Measurements from ENCODE around the gene LCN15. TPM values are rescaled to one million over a fixed set of nuclear protein-coding genes. Genes with fewer than 3 reads are reported as not detected.
A peak's percentile ranks its signal among the peaks of the same experiment; 100 is the strongest.

Gene LCN15
- total and polyA plus RNA-seq, 2 of the 13 experiments (the other 11 are each of a cell fraction or from before 2014, with no cell fraction given) = 1.3 to 53.7 TPM

- TF ChIP-seq USF2 (IDR thresholded peaks at IDR 0.05; ENCODE audit: low read depth, low read length) = no peak
- TF ChIP-seq USF2 (CRISPR knock-in tag; IDR thresholded peaks at IDR 0.05; ENCODE audit: borderline replicate concordance) = no peak
- no peak for TF ChIP-seq NFKB2 (CRISPR knock-in tag; IDR thresholded peaks at IDR 0.05; ENCODE audit: borderline replicate concordance)
- no peak for TF ChIP-seq TBL1XR1 (IDR thresholded peaks at IDR 0.05; ENCODE audit: borderline replicate concordance, low read length, partially characterized antibody)
- no peak for TF ChIP-seq NR3C1 (CRISPR knock-in tag; IDR thresholded peaks at IDR 0.05)
- TF ChIP-seq ZNF891 (CRISPR knock-in tag; IDR thresholded peaks at IDR 0.05) = no peak; the same call in 1 of the 2 replicates
- no peak for TF ChIP-seq SIN3B (IDR thresholded peaks at IDR 0.05; ENCODE audit: low read length)
- TF ChIP-seq THAP7 (CRISPR knock-in tag; IDR thresholded peaks at IDR 0.05) = no peak
- peak; percentile 21 for TF ChIP-seq SRSF1 (optimal IDR thresholded peaks at IDR 0.05; ENCODE audit: low read depth, low read length)
- 0 out of 2 replicates have a peak, but pooled peaks have one; percentile 51 for TF ChIP-seq STAT5B (CRISPR knock-in tag; IDR thresholded peaks at IDR 0.05)
- TF ChIP-seq NFYB (CRISPR knock-in tag; IDR thresholded peaks at IDR 0.05) = no peak; the same call in 1 of the 2 replicates
- TF ChIP-seq RERE (CRISPR knock-in tag; IDR thresholded peaks at IDR 0.05; ENCODE audit: low read depth) = no peak
- peak; percentile 69; the same call in 1 of the 2 replicates for TF ChIP-seq ZBTB1 (CRISPR knock-in tag; IDR thresholded peaks at IDR 0.05; ENCODE audit: borderline replicate concordance)
- TF ChIP-seq SMC3 (IDR thresholded peaks at IDR 0.05; ENCODE audit: low read length) = no peak
- TF ChIP-seq HIC2 (CRISPR knock-in tag; IDR thresholded peaks at IDR 0.05; ENCODE audit: low read depth) = no peak
- no peak for TF ChIP-seq ZNF251 (CRISPR knock-in tag; IDR thresholded peaks at IDR 0.05)
- TF ChIP-seq RBFOX2 (IDR thresholded peaks at IDR 0.05; ENCODE audit: low read depth, low read length) = peak; percentile 95
- 0 out of 2 replicates have a peak, but pooled peaks have one; percentile 29 for TF ChIP-seq GATAD1 (CRISPR knock-in tag; IDR thresholded peaks at IDR 0.05)
- no peak for TF ChIP-seq ZEB1 (IDR thresholded peaks at IDR 0.05; ENCODE audit: insufficient replicate concordance, low read depth)
- peak; percentile 60 for TF ChIP-seq TAF1 (CRISPR knock-in tag; IDR thresholded peaks at IDR 0.05)
Observed at GRCh38 chr9:136799854-136800657, 35.7 kb upstream of the LCN15 start (continued).
